Measurements from ENCODE around the gene TCFL5. TPM values are rescaled to one million over a fixed set of nuclear protein-coding genes. Genes with fewer than 3 reads are reported as not detected.
A peak's percentile ranks its signal among the peaks of the same experiment; 100 is the strongest.

The TCFL5 gene
- total RNA-seq, 1 donor, result 19.0 TPM

- TF ChIP-seq CTCF (IDR thresholded peaks at IDR 0.05; ENCODE audit: insufficient read depth, low read depth, low read length), result no peak
- no peak for DNase-seq (ENCODE audit: low read depth)
- no peak overlapping the region for H3K4me3 ChIP-seq (ENCODE audit: low read depth, low read length)
Observed at GRCh38 chr20:62846166-62846890, 15.3 kb downstream of the TCFL5 start.

- H3K4me3 ChIP-seq (ENCODE audit: low read depth, low read length), result no peak overlapping the region
- no peak for TF ChIP-seq CTCF (IDR thresholded peaks at IDR 0.05; ENCODE audit: insufficient read depth, low read depth, low read length)
- peak; percentile 70 for DNase-seq (ENCODE audit: low read depth)
Observed at GRCh38 chr20:62845416-62846160, 16.0 kb downstream of the TCFL5 start.

- H3K4me3 ChIP-seq (ENCODE audit: low read depth, low read length), result no peak overlapping the region
- no peak for DNase-seq (ENCODE audit: low read depth)
- no peak for TF ChIP-seq CTCF (IDR thresholded peaks at IDR 0.05; ENCODE audit: insufficient read depth, low read depth, low read length)
Observed at GRCh38 chr20:62844182-62844581, 17.4 kb downstream of the TCFL5 start.

GRCh38 chr20:62843656-62844055 lies 18.0 kb downstream of the TCFL5 start:
- peak; percentile 26 for DNase-seq (ENCODE audit: low read depth)
- H3K4me3 ChIP-seq (ENCODE audit: low read depth, low read length), result no peak overlapping the region
- TF ChIP-seq CTCF (IDR thresholded peaks at IDR 0.05; ENCODE audit: insufficient read depth, low read depth, low read length), result no peak

GRCh38 chr20:62841705-62842212 lies 19.9 kb downstream of the TCFL5 start:
- no peak overlapping the region for H3K4me3 ChIP-seq (ENCODE audit: low read depth, low read length)
- no peak for TF ChIP-seq CTCF (IDR thresholded peaks at IDR 0.05; ENCODE audit: insufficient read depth, low read depth, low read length)
- no peak for DNase-seq (ENCODE audit: low read depth)

- no peak overlapping the region for H3K4me3 ChIP-seq (ENCODE audit: low read depth, low read length)
- no peak for DNase-seq (ENCODE audit: low read depth)
- TF ChIP-seq CTCF (IDR thresholded peaks at IDR 0.05; ENCODE audit: insufficient read depth, low read depth, low read length), result no peak
Observed at GRCh38 chr20:62840244-62841197, 21.1 kb downstream of the TCFL5 start.

All from fibroblast of villous mesenchyme (primary cell).